ENCODE results near the gene SUSD6.

Gene SUSD6

DNA sequence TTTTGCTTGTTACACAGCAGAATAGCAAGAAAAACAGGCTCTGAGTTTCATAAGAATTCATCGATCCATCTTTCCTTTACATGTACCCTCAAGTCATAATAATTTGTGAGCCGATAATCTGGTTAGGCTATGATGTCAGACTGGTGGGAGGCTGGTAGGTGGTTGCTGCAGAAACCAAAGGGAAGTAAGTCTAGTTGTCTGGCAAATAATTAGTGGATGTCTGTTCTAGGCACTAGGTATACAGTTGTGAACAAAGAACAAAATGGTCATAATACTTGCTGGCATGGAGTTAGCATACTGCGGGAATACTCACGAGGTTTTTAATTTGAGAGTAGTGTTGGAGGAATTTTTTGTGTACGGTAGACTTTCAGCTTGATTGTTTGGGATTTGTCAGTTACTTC is 8.8 kb downstream of the SUSD6 start:
- TF ChIP-seq, protein P1, sequence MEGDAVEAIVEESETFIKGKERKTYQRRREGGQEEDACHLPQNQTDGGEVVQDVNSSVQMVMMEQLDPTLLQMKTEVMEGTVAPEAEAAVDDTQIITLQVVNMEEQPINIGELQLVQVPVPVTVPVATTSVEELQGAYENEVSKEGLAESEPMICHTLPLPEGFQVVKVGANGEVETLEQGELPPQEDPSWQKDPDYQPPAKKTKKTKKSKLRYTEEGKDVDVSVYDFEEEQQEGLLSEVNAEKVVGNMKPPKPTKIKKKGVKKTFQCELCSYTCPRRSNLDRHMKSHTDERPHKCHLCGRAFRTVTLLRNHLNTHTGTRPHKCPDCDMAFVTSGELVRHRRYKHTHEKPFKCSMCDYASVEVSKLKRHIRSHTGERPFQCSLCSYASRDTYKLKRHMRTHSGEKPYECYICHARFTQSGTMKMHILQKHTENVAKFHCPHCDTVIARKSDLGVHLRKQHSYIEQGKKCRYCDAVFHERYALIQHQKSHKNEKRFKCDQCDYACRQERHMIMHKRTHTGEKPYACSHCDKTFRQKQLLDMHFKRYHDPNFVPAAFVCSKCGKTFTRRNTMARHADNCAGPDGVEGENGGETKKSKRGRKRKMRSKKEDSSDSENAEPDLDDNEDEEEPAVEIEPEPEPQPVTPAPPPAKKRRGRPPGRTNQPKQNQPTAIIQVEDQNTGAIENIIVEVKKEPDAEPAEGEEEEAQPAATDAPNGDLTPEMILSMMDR (IDR thresholded peaks at IDR 0.05; ENCODE audit: insufficient read depth, missing control alignments) = no peak
- DNase-seq (ENCODE audit: insufficient read length, low spot score) = no peak
- no peak for FAIRE-seq

GRCh38 chr14:69620981-69621380 is 9.6 kb downstream of the SUSD6 start:
- no peak for DNase-seq (ENCODE audit: insufficient read length, low spot score)
- FAIRE-seq = no peak
- TF ChIP-seq, protein P1 (IDR thresholded peaks at IDR 0.05; ENCODE audit: insufficient read depth, missing control alignments) = no peak

GRCh38 chr14:69624136-69624535 is 12.7 kb downstream of the SUSD6 start:
- TF ChIP-seq, protein P1 (IDR thresholded peaks at IDR 0.05; ENCODE audit: insufficient read depth, missing control alignments) = no peak
- no peak for FAIRE-seq
- DNase-seq (ENCODE audit: insufficient read length, low spot score) = no peak

DNA sequence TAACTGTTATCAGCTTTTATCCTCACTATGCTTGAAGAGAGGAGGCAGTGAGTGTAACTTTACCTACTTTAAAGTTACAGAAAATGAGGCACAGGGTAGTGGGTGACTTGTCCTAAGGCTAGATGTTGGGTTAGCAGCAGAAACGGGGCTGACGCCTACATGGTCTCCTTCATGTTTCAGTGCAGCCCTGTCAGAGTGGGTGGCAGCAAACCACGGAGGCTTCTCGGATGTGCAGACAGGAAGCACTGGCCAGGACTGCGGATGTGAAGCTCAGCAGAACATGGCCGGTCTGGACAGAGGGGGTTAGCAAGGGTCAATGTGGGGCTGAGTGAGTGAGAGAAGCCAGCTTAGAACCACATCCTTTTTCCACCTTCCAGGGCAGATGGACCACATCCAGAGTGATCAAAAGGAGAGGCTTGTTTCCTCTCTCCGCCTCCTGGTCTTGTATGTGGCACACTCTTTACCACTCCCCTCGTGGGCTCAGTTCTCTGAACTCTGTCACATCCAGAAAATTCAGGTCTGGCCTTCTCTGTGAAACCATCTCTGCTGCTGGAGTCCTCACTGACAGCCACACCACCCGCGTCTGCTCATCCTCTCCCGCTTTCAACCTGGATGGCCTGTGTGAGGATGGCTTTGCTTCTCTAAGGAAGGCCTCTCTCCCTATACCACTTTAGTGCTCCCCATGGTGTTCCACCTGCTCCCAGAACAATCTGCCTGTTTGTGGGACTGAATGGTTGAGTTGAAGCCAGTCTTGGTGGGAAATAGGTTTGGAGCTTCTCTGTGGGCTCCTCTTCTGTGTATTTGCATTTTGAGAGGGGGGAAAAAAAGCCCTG is 14.1 kb downstream of the SUSD6 start:
- DNase-seq (ENCODE audit: insufficient read length, low spot score) (no peak), FAIRE-seq (no peak)
- TF ChIP-seq, protein P1 (IDR thresholded peaks at IDR 0.05; ENCODE audit: insufficient read depth, missing control alignments) = no peak

DNA sequence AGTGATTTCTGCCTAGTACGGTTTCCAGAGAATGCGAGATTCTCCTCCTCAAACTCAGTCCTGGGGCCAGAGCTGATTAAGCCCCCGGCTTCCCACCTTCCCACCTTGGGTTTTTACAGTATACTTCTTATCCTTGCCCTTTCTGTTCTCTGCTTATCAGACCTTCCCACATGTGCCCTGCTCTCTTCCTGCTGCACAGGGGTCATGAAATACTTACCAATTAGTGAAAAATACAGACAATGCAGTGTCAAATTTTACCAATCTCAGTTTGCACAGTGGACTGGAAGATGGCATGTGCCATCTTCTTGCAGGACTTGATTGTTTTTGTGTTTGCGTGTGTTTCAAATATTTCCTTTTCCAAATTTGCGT is 14.7 kb downstream of the SUSD6 start:
- FAIRE-seq = no peak
- TF ChIP-seq, protein P1 (IDR thresholded peaks at IDR 0.05; ENCODE audit: insufficient read depth, missing control alignments) = no peak
- no peak for DNase-seq (ENCODE audit: insufficient read length, low spot score)

DNA sequence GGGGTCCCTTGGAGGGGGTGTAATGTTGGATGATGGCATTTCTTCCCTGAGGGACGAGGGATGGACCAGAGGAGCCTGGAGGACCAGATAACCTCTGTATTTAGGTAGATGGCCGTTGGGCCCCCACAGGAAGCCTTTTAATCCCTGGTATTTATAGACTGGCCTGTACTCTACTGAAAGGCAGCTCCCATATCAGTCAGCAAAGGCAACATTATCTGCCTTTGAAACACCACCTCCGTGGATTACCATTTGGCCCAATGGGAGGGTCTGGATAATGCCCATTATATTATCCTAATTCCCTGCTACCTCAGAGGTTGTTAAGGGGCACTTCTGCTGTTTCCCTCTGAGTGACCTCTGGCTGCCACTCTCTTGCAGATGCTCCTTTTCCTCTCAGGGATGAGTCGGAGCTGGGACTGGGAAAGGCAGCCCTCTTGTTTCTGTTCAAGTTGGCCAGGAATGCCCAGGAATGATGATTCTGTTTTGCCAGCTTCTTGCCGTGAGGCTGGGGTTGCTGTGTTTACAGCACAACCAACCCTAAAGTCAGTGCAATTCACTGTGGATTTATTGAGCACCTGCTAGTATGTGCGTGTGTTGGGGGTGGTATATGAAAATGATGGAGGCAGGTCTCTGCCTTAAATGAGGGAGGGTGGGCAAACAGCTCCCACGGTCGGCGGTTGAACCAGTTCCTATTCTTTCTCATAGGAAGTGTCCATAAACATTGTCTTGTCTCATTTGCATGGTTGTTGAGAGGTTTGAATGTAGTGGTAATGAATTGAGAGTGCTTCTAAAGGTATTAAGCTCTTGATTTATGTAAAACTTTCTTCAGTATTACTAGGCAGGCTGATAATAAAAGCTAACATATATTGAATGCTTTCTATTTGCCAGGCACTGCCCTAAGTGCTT is 18.1 kb downstream of the SUSD6 start:
- TF ChIP-seq, protein P1 (IDR thresholded peaks at IDR 0.05; ENCODE audit: insufficient read depth, missing control alignments) = no peak
- DNase-seq (ENCODE audit: insufficient read length, low spot score) (no peak), FAIRE-seq (no peak)
